Thoracic aorta (tissue), 2 donors: ENCODE data around the gene DLX2. TPM values are rescaled to one million over a fixed set of nuclear protein-coding genes. Genes with fewer than 3 reads are reported as not detected.
"Not testable (repeated sequence)": the region's sequence is repeated elsewhere in the genome, so short reads cannot be mapped to it uniquely, and the experiment has no call there.

Experiments
- ATAC-seq: fragments of 150-250 bp; one replicate; pipeline ENCODE4 v1.8.0; 2017; ENCODE audit warnings: low read depth; ENCODE audit not compliant: insufficient number of reproducible peaks, low FRiP score
- DNase-seq: peaks from one replicate; pipeline ENCODE4 v3.0.0-alpha.2; 2020; ENCODE audit warnings: low spot score
- H3K27ac ChIP-seq, 2 donors: fragments of 200-600 bp; sonication (generic); 1 replicate in 1 of 2; 2 replicates in 1 of 2; pipeline ENCODE4 v1.5.1; 2016; ENCODE audit warnings: mild to moderate bottlenecking in 2 of 2, moderate library complexity in 2 of 2
- H3K27me3 ChIP-seq: fragments of 200-600 bp; sonication (generic); replicated peaks from 2 replicates; pipeline ENCODE4 v1.6.0; 2016; ENCODE audit warnings: mild to moderate bottlenecking; ENCODE audit not compliant: insufficient read depth
- H3K36me3 ChIP-seq: fragments of 200-600 bp; sonication (generic); one replicate; pipeline ENCODE4 v1.5.1; 2016
- H3K4me1 ChIP-seq, 2 donors: fragments of 200-600 bp; sonication (generic); 1 replicate in 1 of 2; 2 replicates in 1 of 2; pipeline versions ENCODE4 v1.5.1 to v1.6.0; 2016; ENCODE audit warnings: low read depth in 2 of 2, mild to moderate bottlenecking in 1 of 2; ENCODE audit not compliant: control insufficient read depth in 1 of 2
- H3K4me3 ChIP-seq: fragments of 200-600 bp; sonication (generic); 2 replicates; pipeline ENCODE4 v1.5.1; 2016; ENCODE audit warnings: mild to moderate bottlenecking
- H3K9me3 ChIP-seq: fragments of 200-600 bp; sonication (generic); 2 replicates; pipeline ENCODE4 v1.5.1; 2016
- total RNA-seq, 2 donors: library from RNA; depleted of rRNA; stranded (reverse); fragments of >200 nt; gene quantifications; one replicate each; pipeline versions ENCODE4 v1.1.0 to v1.2.3, GENCODE V29; 2016
- TF ChIP-seq, protein P1 (sequence below): fragments of 200-600 bp; sonication (generic); IDR thresholded peaks from one replicate; pipeline ENCODE4 v1.5.1; 2019; ENCODE audit warnings: antibody characterized with exemption

The DLX2 gene
- total RNA-seq, 2 donors from 2014 or later, result 1.6 TPM; not detected in 1

DNA sequence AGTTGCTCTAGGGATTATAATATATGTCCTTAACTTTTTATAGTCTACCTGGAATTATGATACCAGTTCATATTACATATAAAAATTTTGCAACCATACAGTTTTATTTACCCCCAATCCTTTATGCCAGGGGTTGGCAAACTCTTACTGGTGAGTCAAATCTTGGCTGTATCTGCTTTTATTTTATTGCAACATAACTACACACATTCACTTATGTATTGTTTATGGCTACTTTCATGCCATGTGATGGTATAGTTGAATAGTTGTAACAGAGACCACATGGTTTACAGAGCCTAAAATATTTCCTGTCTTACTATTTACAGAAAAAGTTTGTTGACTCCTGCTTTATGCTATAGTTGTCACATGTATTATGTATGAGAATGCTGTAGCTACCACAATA, 25.8 kb upstream of the DLX2 start:
- Histone ChIP-seq H3K36me3 (no peaks in the 10 kb centered on the region), H3K9me3 (no peaks in the 10 kb centered on the region), H3K27ac (no peak overlapping the region), H3K4me1 (no peaks in the 10 kb centered on the region), H3K27me3 (no peaks in the 10 kb centered on the region), H3K4me3 (no peak overlapping the region)
- TF ChIP-seq, protein P1, sequence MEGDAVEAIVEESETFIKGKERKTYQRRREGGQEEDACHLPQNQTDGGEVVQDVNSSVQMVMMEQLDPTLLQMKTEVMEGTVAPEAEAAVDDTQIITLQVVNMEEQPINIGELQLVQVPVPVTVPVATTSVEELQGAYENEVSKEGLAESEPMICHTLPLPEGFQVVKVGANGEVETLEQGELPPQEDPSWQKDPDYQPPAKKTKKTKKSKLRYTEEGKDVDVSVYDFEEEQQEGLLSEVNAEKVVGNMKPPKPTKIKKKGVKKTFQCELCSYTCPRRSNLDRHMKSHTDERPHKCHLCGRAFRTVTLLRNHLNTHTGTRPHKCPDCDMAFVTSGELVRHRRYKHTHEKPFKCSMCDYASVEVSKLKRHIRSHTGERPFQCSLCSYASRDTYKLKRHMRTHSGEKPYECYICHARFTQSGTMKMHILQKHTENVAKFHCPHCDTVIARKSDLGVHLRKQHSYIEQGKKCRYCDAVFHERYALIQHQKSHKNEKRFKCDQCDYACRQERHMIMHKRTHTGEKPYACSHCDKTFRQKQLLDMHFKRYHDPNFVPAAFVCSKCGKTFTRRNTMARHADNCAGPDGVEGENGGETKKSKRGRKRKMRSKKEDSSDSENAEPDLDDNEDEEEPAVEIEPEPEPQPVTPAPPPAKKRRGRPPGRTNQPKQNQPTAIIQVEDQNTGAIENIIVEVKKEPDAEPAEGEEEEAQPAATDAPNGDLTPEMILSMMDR, result no peak
- DNase-seq (no peak), ATAC-seq (no peak)

DNA sequence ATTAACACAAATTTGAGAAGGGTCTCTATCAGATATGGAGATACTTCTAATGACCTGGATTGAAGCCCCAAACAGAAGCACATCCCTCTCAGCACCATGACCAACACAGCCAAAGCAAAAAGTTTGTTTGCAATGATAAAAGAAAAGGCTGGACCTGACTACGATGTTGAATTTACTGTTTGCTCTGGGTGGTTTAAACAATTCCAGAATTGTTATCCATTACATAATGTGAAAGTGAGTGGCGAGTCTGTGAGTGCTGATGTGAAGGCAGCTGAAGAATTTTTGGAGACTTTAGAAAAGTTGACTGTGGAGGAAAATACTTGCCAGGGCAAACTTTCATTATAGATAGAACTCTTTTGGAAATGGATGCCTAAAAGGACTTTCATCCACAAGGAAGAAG, 17.4 kb upstream of the DLX2 start:
- DNase-seq (no peak), ATAC-seq (no peak)
- no peaks in the 10 kb centered on the region for H3K36me3 ChIP-seq
- H3K27ac ChIP-seq, result no peak overlapping the region
- no peaks in the 10 kb centered on the region for H3K27me3 ChIP-seq
- H3K4me1 ChIP-seq, result no peaks in the 10 kb centered on the region
- TF ChIP-seq, protein P1, result no peak
- H3K9me3 ChIP-seq, result no peaks in the 10 kb centered on the region
- no peak overlapping the region for H3K4me3 ChIP-seq

DNA sequence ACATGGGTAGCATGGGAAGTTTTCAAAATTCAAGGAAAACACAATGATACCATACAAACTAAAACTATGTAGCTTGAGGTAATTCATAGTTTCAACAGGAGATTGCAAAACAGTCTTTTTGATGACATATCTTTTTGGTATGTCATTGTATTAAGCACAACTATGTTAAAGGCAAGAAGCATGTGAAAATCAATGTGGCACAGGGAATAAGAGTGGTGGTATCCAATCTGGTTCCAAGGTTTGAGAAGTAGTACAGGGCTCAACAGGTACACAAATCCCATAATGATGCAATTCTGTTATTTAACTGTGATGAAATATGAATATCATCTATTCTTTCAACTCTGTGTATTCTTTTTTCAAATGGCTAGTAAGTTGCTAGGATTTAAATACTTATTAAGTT, 16.4 kb upstream of the DLX2 start:
- TF ChIP-seq, protein P1, result no peak
- Histone ChIP-seq H3K27ac (no peak overlapping the region), H3K4me1 (no peaks in the 10 kb centered on the region), H3K9me3 (no peaks in the 10 kb centered on the region), H3K4me3 (no peak overlapping the region), H3K36me3 (no peaks in the 10 kb centered on the region), H3K27me3 (no peaks in the 10 kb centered on the region)
- DNase-seq (no peak), ATAC-seq (no peak)

DNA sequence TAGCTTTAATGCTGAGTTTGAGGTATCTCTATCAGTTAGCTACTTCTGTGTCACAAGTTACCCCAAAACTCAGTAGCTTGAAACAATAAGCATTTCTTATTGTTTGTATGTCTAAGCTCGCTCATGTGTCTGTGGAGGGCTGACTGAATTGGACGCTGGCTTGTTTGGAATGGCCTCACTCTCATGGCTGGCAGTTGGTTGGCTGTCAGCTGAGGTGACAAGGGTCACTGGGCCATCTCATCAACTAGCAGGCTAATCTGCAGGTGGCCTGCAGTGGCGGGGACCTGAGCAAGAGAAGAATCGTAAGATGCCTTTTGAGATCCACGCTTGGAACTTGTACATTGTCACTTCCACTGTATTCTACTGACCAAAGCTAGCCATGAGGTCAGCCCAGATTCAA, 13.4 kb upstream of the DLX2 start:
- H3K36me3 ChIP-seq, result no peaks in the 10 kb centered on the region
- H3K4me3 ChIP-seq, result no peak overlapping the region

DNA sequence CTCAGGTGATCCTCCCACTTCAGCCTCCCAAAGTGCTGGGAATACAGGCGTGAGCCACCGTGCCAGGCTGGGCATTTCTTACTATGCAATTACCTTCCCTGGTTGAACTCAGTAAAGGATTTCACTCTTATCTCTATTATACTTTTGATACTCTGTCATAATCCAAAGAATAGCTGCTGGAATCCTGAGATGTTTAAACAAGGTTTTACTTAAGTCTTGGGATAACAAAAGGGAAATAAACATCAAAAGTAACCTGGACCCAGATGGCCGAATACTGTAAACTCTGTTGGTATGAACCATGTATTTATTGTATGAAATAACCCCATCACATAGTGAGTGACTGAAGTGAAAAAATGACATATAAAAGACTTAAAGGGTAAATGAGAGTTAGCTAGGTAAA, 11.9 kb upstream of the DLX2 start:
- H3K4me1 ChIP-seq, result no peaks in the 10 kb centered on the region
- no peak overlapping the region for H3K4me3 ChIP-seq
- no peaks in the 10 kb centered on the region for H3K36me3 ChIP-seq
- no peak overlapping the region for H3K27ac ChIP-seq
- H3K27me3 ChIP-seq, result no peaks in the 10 kb centered on the region
- ATAC-seq (no peak), DNase-seq (no peak)
- TF ChIP-seq, protein P1, result no peak
- no peaks in the 10 kb centered on the region for H3K9me3 ChIP-seq

More for the DNA sequence above, 13.4 kb upstream of the DLX2 start:
- H3K27me3 ChIP-seq, result no peaks in the 10 kb centered on the region
- H3K4me1 ChIP-seq, result no peaks in the 10 kb centered on the region
- no peak for DNase-seq
- no peak for ATAC-seq
- no peaks in the 10 kb centered on the region for H3K9me3 ChIP-seq
- H3K27ac ChIP-seq, result no peak overlapping the region
- TF ChIP-seq, protein P1, result no peak

DNA sequence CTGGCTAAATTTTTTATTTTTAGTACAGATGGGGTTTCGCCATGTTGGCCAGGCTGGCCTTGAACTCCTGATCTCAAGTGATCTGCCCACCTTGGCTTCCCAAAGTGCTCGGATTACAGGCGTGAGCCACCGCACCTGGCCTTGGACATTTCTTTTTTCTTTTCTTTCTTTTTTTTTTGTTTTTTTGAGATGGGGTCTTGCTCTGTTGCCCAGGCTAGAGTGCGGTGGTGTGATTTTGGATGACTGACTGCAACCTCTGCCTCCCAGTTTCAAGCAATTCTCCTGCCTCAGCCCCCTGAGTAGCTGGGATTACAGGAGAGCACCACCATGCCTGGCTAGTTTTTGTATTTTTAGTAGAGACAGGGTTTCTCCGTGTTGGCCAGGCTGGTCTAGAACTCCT, 11.5 kb upstream of the DLX2 start:
- H3K27ac ChIP-seq, DNase-seq, H3K27me3 ChIP-seq, H3K36me3 ChIP-seq, ATAC-seq, H3K4me1 ChIP-seq, H3K4me3 ChIP-seq, H3K9me3 ChIP-seq: not testable (repeated sequence)
